ENCODE measurements around the gene MEMO1. TPM values are rescaled to one million over a fixed set of nuclear protein-coding genes. Genes with fewer than 3 reads are reported as not detected.
"Not testable (repeated sequence)": the region's sequence is repeated elsewhere in the genome, so short reads cannot be mapped to it uniquely, and the experiment has no call there.

MEMO1 gene
- 51.4 TPM for total RNA-seq
- long read RNA-seq, full-length matches to known transcripts, result 56 of 83 reads
- long read RNA-seq, partial matches to known transcripts, result 7 of 83 reads
- long read RNA-seq, other reads (novel, unspliced or antisense), result 20 of 83 reads

- DNase-seq (peak; percentile 95), ATAC-seq (peak; percentile 90)
- intact Hi-C loops (cut with micrococcal nuclease), result no loop called here
Observed at GRCh38 chr2:32010670-32011484, at the start of gene MEMO1. MEMO1 (minus strand) TSS chr2:32011008; CDS start chr2:32010247, 761 bp downstream.

- intact Hi-C loops (cut with micrococcal nuclease), result no loop called here
- DNase-seq, result no peak
- ATAC-seq, result no peak
Observed at GRCh38 chr2:32060266-32060665, 49.5 kb upstream of the MEMO1 start.

- ATAC-seq (no peak), DNase-seq (no peak)
- intact Hi-C loops (cut with micrococcal nuclease), result no loop called here
Observed at GRCh38 chr2:32058130-32058529, 47.3 kb upstream of the MEMO1 start.

- DNase-seq; intact Hi-C loops (cut with micrococcal nuclease); ATAC-seq: not testable (repeated sequence)
Observed at GRCh38 chr2:32054583-32054982, 43.8 kb upstream of the MEMO1 start.

GRCh38 chr2:32051836-32052439, 41.1 kb upstream of the MEMO1 start:
- DNase-seq, result no peak
- intact Hi-C loops (cut with micrococcal nuclease), result no loop called here
- no peak for ATAC-seq

- ATAC-seq (no peak), DNase-seq (no peak)
- intact Hi-C loops (cut with micrococcal nuclease), result no loop called here
Observed at GRCh38 chr2:32043561-32043960, 32.8 kb upstream of the MEMO1 start.

- intact Hi-C loops (cut with micrococcal nuclease), result no loop called here
- ATAC-seq (peak; percentile 99), DNase-seq (peak; percentile 95)
Observed at GRCh38 chr2:32039447-32040219, 28.8 kb upstream of the MEMO1 start, which contains the start of gene DPY30. DPY30 (minus strand) TSS chr2:32039805; CDS start chr2:32039456, 349 bp downstream.

GRCh38 chr2:32034198-32034887, 23.5 kb upstream of the MEMO1 start:
- ATAC-seq, result not testable (repeated sequence)

GRCh38 chr2:32018789-32019482, 8.1 kb upstream of the MEMO1 start:
- DNase-seq; ATAC-seq; intact Hi-C loops (cut with micrococcal nuclease): not testable (repeated sequence)

More at GRCh38 chr2:32034198-32034887, 23.5 kb upstream of the MEMO1 start:
- DNase-seq; intact Hi-C loops (cut with micrococcal nuclease): not testable (repeated sequence)

GRCh38 chr2:32012872-32013271, 2.1 kb upstream of the MEMO1 start:
- DNase-seq (no peak), ATAC-seq (no peak)
- intact Hi-C loops (cut with micrococcal nuclease), result no loop called here

GRCh38 chr2:32011485-32011960, 715 bp upstream of the MEMO1 start:
- ATAC-seq (no peak), DNase-seq (no peak)
- intact Hi-C loops (cut with micrococcal nuclease), result no loop called here

- intact Hi-C loops (cut with micrococcal nuclease), result not testable (repeated sequence)
- DNase-seq (peak; percentile 79), ATAC-seq (peak; percentile 87)
Observed at GRCh38 chr2:32010280-32010669, 533 bp downstream of the MEMO1 start.

- ATAC-seq (no peak), DNase-seq (peak; percentile 55)
- intact Hi-C loops (cut with micrococcal nuclease), result no loop called here
Observed at GRCh38 chr2:32009516-32010256, 1.1 kb downstream of the MEMO1 start.

GRCh38 chr2:32008805-32009515, 1.8 kb downstream of the MEMO1 start:
- DNase-seq (no peak), ATAC-seq (no peak)
- intact Hi-C loops (cut with micrococcal nuclease), result no loop called here

GRCh38 chr2:32007121-32007391, 3.8 kb downstream of the MEMO1 start:
- no peak for DNase-seq
- intact Hi-C loops (cut with micrococcal nuclease), result no loop called here
- ATAC-seq, result no peak

- intact Hi-C loops (cut with micrococcal nuclease), result no loop called here
- DNase-seq (no peak), ATAC-seq (no peak)
Observed at GRCh38 chr2:32005371-32005976, 5.3 kb downstream of the MEMO1 start.

GRCh38 chr2:32003791-32004190, 7.0 kb downstream of the MEMO1 start:
- ATAC-seq (no peak), DNase-seq (no peak)
- intact Hi-C loops (cut with micrococcal nuclease), result no loop called here
